ENCODE results near the gene FARS2.

GRCh38 chr6:5215159-5215558 is 46.2 kb upstream of the FARS2 start:
- TF ChIP-seq, protein P1, sequence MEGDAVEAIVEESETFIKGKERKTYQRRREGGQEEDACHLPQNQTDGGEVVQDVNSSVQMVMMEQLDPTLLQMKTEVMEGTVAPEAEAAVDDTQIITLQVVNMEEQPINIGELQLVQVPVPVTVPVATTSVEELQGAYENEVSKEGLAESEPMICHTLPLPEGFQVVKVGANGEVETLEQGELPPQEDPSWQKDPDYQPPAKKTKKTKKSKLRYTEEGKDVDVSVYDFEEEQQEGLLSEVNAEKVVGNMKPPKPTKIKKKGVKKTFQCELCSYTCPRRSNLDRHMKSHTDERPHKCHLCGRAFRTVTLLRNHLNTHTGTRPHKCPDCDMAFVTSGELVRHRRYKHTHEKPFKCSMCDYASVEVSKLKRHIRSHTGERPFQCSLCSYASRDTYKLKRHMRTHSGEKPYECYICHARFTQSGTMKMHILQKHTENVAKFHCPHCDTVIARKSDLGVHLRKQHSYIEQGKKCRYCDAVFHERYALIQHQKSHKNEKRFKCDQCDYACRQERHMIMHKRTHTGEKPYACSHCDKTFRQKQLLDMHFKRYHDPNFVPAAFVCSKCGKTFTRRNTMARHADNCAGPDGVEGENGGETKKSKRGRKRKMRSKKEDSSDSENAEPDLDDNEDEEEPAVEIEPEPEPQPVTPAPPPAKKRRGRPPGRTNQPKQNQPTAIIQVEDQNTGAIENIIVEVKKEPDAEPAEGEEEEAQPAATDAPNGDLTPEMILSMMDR (IDR thresholded peaks at IDR 0.05; ENCODE audit: low read depth, low read length) = no peak
- TF ChIP-seq EZH2phosphoT487 (IDR thresholded peaks at IDR 0.05; ENCODE audit: low read depth) = no peak

Measured in OCI-LY3 (cell line).